HepG2 (cell line): ENCODE measurements around the gene SMR3B. TPM values are rescaled to one million over a fixed set of nuclear protein-coding genes. Genes with fewer than 3 reads are reported as not detected.

Source experiments
- ATAC-seq: fragments of 200-7000 bp; cut with Tn5 transposase; 3 replicates; pipeline ENCODE4 v1.9.1; 2020; ENCODE audit warnings: mild to moderate bottlenecking, moderate library complexity
- BruUV-seq: library from RNA; stranded (reverse); fragments of 400-500 nt; replicated peaks from 2 replicates; lab custom pipeline; 2021; lab: Mats Ljungman, UMichigan
- CTCF ChIA-PET: fragments of 300-600 bp; formaldehyde crosslinking; extraction: SDS; loops from one replicate; lab custom pipeline; 2021; ENCODE audit warnings: low total read pairs, inconsistent platforms, low intra/inter-chr PET ratio; lab: Yijun Ruan, JAX
- POLR2A ChIA-PET: fragments of 350-600 bp; sonication (Branson Sonifier 250); formaldehyde crosslinking; loops from one replicate; lab custom pipeline; 2020; ENCODE audit warnings: antibody characterized with exemption, inconsistent platforms; lab: Yijun Ruan, JAX
- DNase-seq: peaks from one replicate; pipeline ENCODE4 v3.0.0-alpha.2; 2015; ENCODE audit warnings: low spot score
- FAIRE-seq: peaks from 3 replicates; lab custom pipeline; 2011; peaks lifted over from hg19 to GRCh38; lab: Jason Lieb, UNC
- H2AFZ ChIP-seq: one replicate; pipeline ENCODE4 v1.6.1; 2011; ENCODE audit warnings: low read length, inconsistent platforms
- H3K27ac ChIP-seq: fragments of 300-600 bp; 3 replicates; pipeline ENCODE4 v1.8.0; 2011; ENCODE audit warnings: mixed run types, mild to moderate bottlenecking, mixed read lengths, low read length, inconsistent platforms; ENCODE audit not compliant: insufficient read depth; ENCODE audit errors: extremely low read length
- H3K27me3 ChIP-seq, 2 experiments: fragments of 200-600 bp in 1 of 2; 2 replicates in 1 of 2; 3 replicates in 1 of 2; pipeline versions ENCODE4 v1.6.0 to v1.8.0; 2011; ENCODE audit warnings: low read length in 2 of 2, mild to moderate bottlenecking in 2 of 2, moderate library complexity in 2 of 2, inconsistent platforms in 1 of 2; ENCODE audit not compliant: insufficient read depth in 2 of 2, control insufficient read depth in 1 of 2
- H3K36me3 ChIP-seq, 2 experiments: fragments of 200-600 bp in 1 of 2; replicated peaks in 1 of 2; 2 replicates in 1 of 2; 3 replicates in 1 of 2; pipeline versions ENCODE4 v1.5.1 to v1.8.0; 2011; ENCODE audit warnings: low read length in 2 of 2, inconsistent platforms in 1 of 2; ENCODE audit not compliant: insufficient read depth in 2 of 2, control insufficient read depth in 1 of 2
- H3K4me1 ChIP-seq: 2 replicates; pipeline ENCODE4 v1.5.1; 2012; ENCODE audit warnings: low read length, inconsistent platforms; ENCODE audit not compliant: insufficient read depth
- H3K4me2 ChIP-seq: 2 replicates; pipeline ENCODE4 v1.6.0; 2011; ENCODE audit warnings: low read depth, low read length, inconsistent platforms
- H3K4me3 ChIP-seq, 3 experiments: fragments of 200-600 bp in 1 of 3; sonication (generic), shearing (Covaris generic) in 1 of 3; replicated peaks in 1 of 3; 2 replicates each; pipeline ENCODE4 v1.5.1; 2011 to 2016; ENCODE audit warnings: low read length in 3 of 3, inconsistent platforms in 2 of 3, low read depth in 2 of 3, mild to moderate bottlenecking in 2 of 3, control low read depth in 1 of 3, mixed read lengths in 1 of 3; ENCODE audit not compliant: insufficient read depth in 1 of 3
- H3K79me2 ChIP-seq: one replicate; pipeline ENCODE4 v1.6.1; 2011; ENCODE audit warnings: low read length, inconsistent platforms; ENCODE audit not compliant: insufficient read depth
- H3K9ac ChIP-seq: 2 replicates; pipeline ENCODE4 v1.6.0; 2011; ENCODE audit warnings: mild to moderate bottlenecking, low read depth, low read length, inconsistent platforms; ENCODE audit not compliant: insufficient read depth
- H3K9me3 ChIP-seq: 2 replicates; pipeline ENCODE4 v1.5.1; 2012; ENCODE audit warnings: mild to moderate bottlenecking, low read length
- H4K20me1 ChIP-seq: 2 replicates; pipeline ENCODE4 v1.6.0; 2011; ENCODE audit warnings: inconsistent platforms, mild to moderate bottlenecking, low read length, moderate library complexity; ENCODE audit not compliant: insufficient read depth
- CCDC6 ChIP-seq: sonication (generic); formaldehyde crosslinking; IDR thresholded peaks from 2 replicates; pipeline ENCODE4 v1.8.1; 2022; ENCODE audit warnings: mild to moderate bottlenecking, missing genetic modification reagents, moderate library complexity
- KDM4B ChIP-seq: sonication (generic); formaldehyde crosslinking; IDR thresholded peaks from 2 replicates; pipeline ENCODE4 v1.4.0; 2020; ENCODE audit warnings: missing genetic modification reagents
- PHF5A ChIP-seq: IDR thresholded peaks from one replicate; pipeline ENCODE4 v1.6.1; 2018; ENCODE audit warnings: low read depth, missing genetic modification reagents; ENCODE audit not compliant: unreplicated experiment
- SETDB1 ChIP-seq: sonication (generic); formaldehyde crosslinking; IDR thresholded peaks from 2 replicates; pipeline ENCODE4 v1.5.1; 2020; ENCODE audit warnings: missing genetic modification reagents, mild to moderate bottlenecking, borderline replicate concordance
- SNAPC4 ChIP-seq: sonication (generic); formaldehyde crosslinking; IDR thresholded peaks from 2 replicates; pipeline ENCODE4 v1.4.0; 2020; ENCODE audit warnings: mild to moderate bottlenecking, missing genetic modification reagents
- ZNF646 ChIP-seq: sonication (generic); formaldehyde crosslinking; IDR thresholded peaks from 2 replicates; pipeline ENCODE4 v1.9.0; 2021; ENCODE audit warnings: mild to moderate bottlenecking, missing genetic modification reagents
- ZNF703 ChIP-seq: sonication (generic); formaldehyde crosslinking; IDR thresholded peaks from 2 replicates; pipeline ENCODE4 v1.5.1; 2020; ENCODE audit warnings: missing genetic modification reagents, mild to moderate bottlenecking, moderate library complexity, borderline replicate concordance
- WGBS: methylation state at CpG from one replicate; pipeline ENCODE4 v1.1.6; 2017; ENCODE audit warnings: low lambda C conversion rate; 5-methylcytosine and 5-hydroxymethylcytosine counted together
- in situ Hi-C: cut with HindIII; loops from 2 replicates; pipeline ENCODE4 v1.10.0; 2017; ENCODE audit warnings: low pct_unique_long_range_greater_than_20kb; ENCODE audit not compliant: extremely low pct_ligation_motif_present
- intact Hi-C: fragments of 100-400 bp; cut with micrococcal nuclease; formaldehyde crosslinking; loops from one replicate; pipeline ENCODE4 v1.10.0; 2022; ENCODE audit not compliant: unreplicated experiment
- polyA plus RNA-seq, 8 experiments: library from polyadenylated mRNA; depleted of rRNA in 3 of 8; stranded (reverse) in 7 of 8; unstranded in 1 of 8; fragments of >200 nt; fragmentation: Illumina TruSeq in 4 of 8; extraction: Trizol in 4 of 8; gene quantifications; 2 replicates each; pipeline versions ENCODE4 v1.2.1 to v1.2.3, GENCODE V29; 2011 to 2016; ENCODE audit warnings: low read depth in 4 of 8, missing spikeins in 1 of 8, mixed read lengths in 1 of 8; ENCODE audit not compliant: insufficient read depth in 1 of 8
- total RNA-seq, 5 experiments: library from RNA; depleted of rRNA; stranded (reverse); fragments of >200 nt; fragmentation: Illumina TruSeq; extraction: Trizol; gene quantifications; 2 replicates each; pipeline ENCODE4 v1.2.3, GENCODE V29; 2016; ENCODE audit warnings: low read depth in 1 of 5
- TF ChIP-seq, protein P1 (sequence below): sonication (generic); formaldehyde crosslinking; IDR thresholded peaks from 2 replicates; pipeline ENCODE4 v1.4.0; 2020; ENCODE audit warnings: missing genetic modification reagents

Gene SMR3B
- total and polyA plus RNA-seq, 2 of the 13 experiments (the other 11 are each of a cell fraction or from before 2014, with no cell fraction given): not detected

GRCh38 chr4:70359115-70359661 is 23.7 kb upstream of the SMR3B start (continued):
- TF ChIP-seq SNAPC4 (no peak), SETDB1 (CRISPR knock-in tag) (no peak), PHF5A (CRISPR knock-in tag) (no peak)
- TF ChIP-seq, protein P1, sequence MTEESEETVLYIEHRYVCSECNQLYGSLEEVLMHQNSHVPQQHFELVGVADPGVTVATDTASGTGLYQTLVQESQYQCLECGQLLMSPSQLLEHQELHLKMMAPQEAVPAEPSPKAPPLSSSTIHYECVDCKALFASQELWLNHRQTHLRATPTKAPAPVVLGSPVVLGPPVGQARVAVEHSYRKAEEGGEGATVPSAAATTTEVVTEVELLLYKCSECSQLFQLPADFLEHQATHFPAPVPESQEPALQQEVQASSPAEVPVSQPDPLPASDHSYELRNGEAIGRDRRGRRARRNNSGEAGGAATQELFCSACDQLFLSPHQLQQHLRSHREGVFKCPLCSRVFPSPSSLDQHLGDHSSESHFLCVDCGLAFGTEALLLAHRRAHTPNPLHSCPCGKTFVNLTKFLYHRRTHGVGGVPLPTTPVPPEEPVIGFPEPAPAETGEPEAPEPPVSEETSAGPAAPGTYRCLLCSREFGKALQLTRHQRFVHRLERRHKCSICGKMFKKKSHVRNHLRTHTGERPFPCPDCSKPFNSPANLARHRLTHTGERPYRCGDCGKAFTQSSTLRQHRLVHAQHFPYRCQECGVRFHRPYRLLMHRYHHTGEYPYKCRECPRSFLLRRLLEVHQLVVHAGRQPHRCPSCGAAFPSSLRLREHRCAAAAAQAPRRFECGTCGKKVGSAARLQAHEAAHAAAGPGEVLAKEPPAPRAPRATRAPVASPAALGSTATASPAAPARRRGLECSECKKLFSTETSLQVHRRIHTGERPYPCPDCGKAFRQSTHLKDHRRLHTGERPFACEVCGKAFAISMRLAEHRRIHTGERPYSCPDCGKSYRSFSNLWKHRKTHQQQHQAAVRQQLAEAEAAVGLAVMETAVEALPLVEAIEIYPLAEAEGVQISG (CRISPR knock-in tag): no peak
- TF ChIP-seq, all 625 proteins: peak for 0

- ChIA-PET POLR2A (no interaction called here), CTCF (no interaction called here)
- no peaks in the 10 kb centered on the region for H3K79me2 ChIP-seq
- intact Hi-C loops (no loop called here), in situ Hi-C loops (no loop called here)
- no peak within 1 kb of the TSS for H3K9ac ChIP-seq
- no peak within 1 kb of the TSS for H3K27ac ChIP-seq
- 44% methylated on average over 3 of the region's 3 CpGs for WGBS
- H3K4me3 ChIP-seq: no peak within 1 kb of the TSS
- no peaks in the 10 kb centered on the region for H4K20me1 ChIP-seq
- H3K4me1 ChIP-seq: no peaks in the 10 kb centered on the region
- H3K36me3 ChIP-seq: no peaks in the 10 kb centered on the region
- ATAC-seq (no peak), FAIRE-seq (no peak), DNase-seq (no peak)
- BruUV-seq: no TSS peak
- no peak within 1 kb of the TSS for H3K4me2 ChIP-seq
- H2AFZ ChIP-seq: no peak within 1 kb of the TSS
- H3K27me3 ChIP-seq: no peaks in the 10 kb centered on the region
- no peaks in the 10 kb centered on the region for H3K9me3 ChIP-seq
- TF ChIP-seq ZNF646 (CRISPR knock-in tag) (no peak), ZNF703 (no peak), KDM4B (CRISPR knock-in tag) (no peak), CCDC6 (CRISPR knock-in tag) (no peak)
Measured at GRCh38 chr4:70360460-70360859, 22.5 kb upstream of the SMR3B start, which contains the start of gene SMR3A. Gene SMR3A (plus strand): TSS chr4:70360760. CDS start chr4:70362116, 1,356 bp downstream.
